Lung (tissue), 12 donors: ENCODE data around the gene SDK2. TPM values are rescaled to one million over a fixed set of nuclear protein-coding genes. Genes with fewer than 3 reads are reported as not detected.

Experiments
- ATAC-seq: fragments of 200-7000 bp; cut with Tn5 transposase; one replicate; pipeline ENCODE4 v1.9.1; 2020; ENCODE audit warnings: moderate number of reproducible peaks; ENCODE audit not compliant: insufficient read depth, low FRiP score
- DNase-seq, 3 donors: peaks; one replicate each; pipeline ENCODE4 v3.0.0-alpha.2; 2013 to 2017
- H3K27ac ChIP-seq, 2 donors: one replicate each; pipeline ENCODE4 v1.5.1; 2013; ENCODE audit warnings: mild to moderate bottlenecking in 2 of 2, moderate library complexity in 2 of 2, control low read depth in 1 of 2, inconsistent platforms in 1 of 2, low read depth in 1 of 2, low read length in 1 of 2
- H3K27me3 ChIP-seq, 3 donors: one replicate each; pipeline ENCODE4 v1.5.1; 2013; ENCODE audit warnings: low read length in 2 of 3; ENCODE audit not compliant: control insufficient read depth in 3 of 3, insufficient read depth in 3 of 3
- H3K36me3 ChIP-seq, 4 donors: one replicate each; pipeline ENCODE4 v1.5.1; 2013; ENCODE audit warnings: low read length in 4 of 4, mild to moderate bottlenecking in 1 of 4, moderate library complexity in 1 of 4; ENCODE audit not compliant: control insufficient read depth in 4 of 4, insufficient read depth in 4 of 4
- H3K4me1 ChIP-seq, 5 donors: one replicate each; pipeline ENCODE4 v1.5.1; 2013; ENCODE audit warnings: low read length in 5 of 5, mild to moderate bottlenecking in 2 of 5, moderate library complexity in 1 of 5; ENCODE audit not compliant: control insufficient read depth in 5 of 5, insufficient read depth in 5 of 5
- H3K4me3 ChIP-seq: one replicate; pipeline ENCODE4 v1.5.1; 2013; ENCODE audit warnings: mild to moderate bottlenecking, control low read depth, moderate library complexity
- H3K9ac ChIP-seq, 2 donors: one replicate each; pipeline ENCODE4 v1.5.1; 2013; ENCODE audit warnings: low read length in 2 of 2, control low read depth in 1 of 2; ENCODE audit not compliant: insufficient read depth in 1 of 2
- H3K9me3 ChIP-seq, 4 donors: one replicate each; pipeline ENCODE4 v1.5.1; 2013; ENCODE audit warnings: low read length in 3 of 4, mild to moderate bottlenecking in 1 of 4, moderate library complexity in 1 of 4; ENCODE audit not compliant: control insufficient read depth in 4 of 4, insufficient read depth in 3 of 4
- CTCF ChIP-seq: IDR thresholded peaks from 2 replicates; pipeline ENCODE4 v1.5.1; 2012; ENCODE audit warnings: mild to moderate bottlenecking; ENCODE audit errors: control extremely low read depth, extremely low read depth
- WGBS, 2 donors: extraction: QIAGEN DNeasy Blood & Tissue Kit; methylation state at CpG; one replicate each; pipeline ENCODE4 v1.1.7; 2013; 5-methylcytosine and 5-hydroxymethylcytosine counted together
- polyA plus RNA-seq, 2 donors: library from polyadenylated mRNA; stranded (reverse); fragments of 200-250 nt; gene quantifications; one replicate each; pipeline ENCODE4 v1.2.1, GENCODE V29; 2013
- total RNA-seq, 2 donors: library from RNA; depleted of rRNA in 1 of 2; stranded (reverse); fragments of >200 nt in 1 of 2; gene quantifications; one replicate each; pipeline ENCODE4 v1.2.1, GENCODE V29; 2014 to 2021
- donor health status: control.
- donor health status: control.
- donor health status: Bipolar disorder and iron deficiency.
- donor health status: healthy.
- donor health status: DM: yes; HTN: yes; CAD: no.

The SDK2 gene
- total and polyA plus RNA-seq, 4 donors = 0.91 to 41.7 (median 4.3) TPM

GRCh38 chr17:73569762-73570319 lies 74.4 kb downstream of the SDK2 start:
- H3K4me3 ChIP-seq = no peak overlapping the region
- H3K9ac ChIP-seq = no peak overlapping the region
- no peak overlapping the region for H3K27ac ChIP-seq
- no peak for TF ChIP-seq CTCF
- H3K27me3 ChIP-seq = no peaks in the 10 kb centered on the region
- H3K4me1 ChIP-seq = peaks cover 0 to 5% (median 0%) of the 10 kb centered on the region in 5 donors
- 83 to 88% methylated on average over 18 of the region's 18 CpGs for WGBS, 2 donors
- ATAC-seq (no peak), DNase-seq (no peak)
- H3K9me3 ChIP-seq = peaks cover 0 to 5% (median 0%) of the 10 kb centered on the region in 4 donors
- no peaks in the 10 kb centered on the region for H3K36me3 ChIP-seq

DNA sequence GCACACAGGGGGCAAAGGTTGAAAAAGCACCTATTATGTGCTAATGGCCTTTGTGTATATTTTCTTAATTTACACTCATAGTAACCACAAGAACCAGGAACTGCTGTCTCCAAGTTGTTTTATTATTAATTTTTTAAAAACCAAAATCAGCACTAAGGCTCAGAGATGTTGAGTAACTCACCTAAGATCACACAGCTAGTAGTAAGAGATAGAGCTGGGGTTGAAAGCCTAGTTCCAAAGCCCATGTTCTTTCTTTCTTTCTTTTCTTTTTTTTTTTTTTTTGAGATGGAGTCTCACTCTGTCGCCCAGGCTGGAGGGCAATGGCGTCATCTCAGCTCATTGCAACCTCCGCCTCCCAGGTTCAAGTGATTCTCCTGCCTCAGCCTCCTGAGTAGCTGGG lies 75.3 kb downstream of the SDK2 start:
- H3K36me3 ChIP-seq = no peaks in the 10 kb centered on the region
- WGBS, 2 donors = 95 to 98% methylated on average over 3 of the region's 3 CpGs
- H3K27ac ChIP-seq = no peak overlapping the region
- ATAC-seq = no peak
- H3K4me3 ChIP-seq = no peak overlapping the region
- H3K9me3 ChIP-seq = peaks cover 0 to 5% (median 0%) of the 10 kb centered on the region in 4 donors
- peaks cover 0 to 5% (median 0%) of the 10 kb centered on the region in 5 donors for H3K4me1 ChIP-seq
- no peaks in the 10 kb centered on the region for H3K27me3 ChIP-seq
- H3K9ac ChIP-seq = no peak overlapping the region
- TF ChIP-seq CTCF = no peak
- DNase-seq = no peak

GRCh38 chr17:73566905-73567782 lies 77.1 kb downstream of the SDK2 start:
- TF ChIP-seq CTCF = no peak

More at GRCh38 chr17:73566905-73567782, 77.1 kb downstream of the SDK2 start:
- WGBS, 2 donors = 50 to 58% methylated on average over 11 of the region's 11 CpGs
- Histone ChIP-seq H3K27me3 (no peaks in the 10 kb centered on the region), H3K9ac (no peak overlapping the region), H3K9me3 (no peaks in the 10 kb centered on the region), H3K36me3 (no peaks in the 10 kb centered on the region), H3K4me3 (no peak overlapping the region), H3K27ac (no peak overlapping the region), H3K4me1 (peaks cover 0 to 5% (median 0%) of the 10 kb centered on the region in 5 donors)
- DNase-seq = no peak
- no peak for ATAC-seq
